K562 treated with DMSO at 1 percent for 4 hours (cell line): ENCODE results near the gene HINT3. TPM values are rescaled to one million over a fixed set of nuclear protein-coding genes. Genes with fewer than 3 reads are reported as not detected.

ENCODE experiments used
- total RNA-seq: library from RNA; unstranded; fragments of 300-600 nt; gene quantifications from 2 replicates; pipeline ENCODE4 v1.2.3, GENCODE V29; 2022; ENCODE audit not compliant: insufficient read depth

The HINT3 gene
- total RNA-seq, result 14.3 and 16.0 TPM in 2 replicates

DNA sequence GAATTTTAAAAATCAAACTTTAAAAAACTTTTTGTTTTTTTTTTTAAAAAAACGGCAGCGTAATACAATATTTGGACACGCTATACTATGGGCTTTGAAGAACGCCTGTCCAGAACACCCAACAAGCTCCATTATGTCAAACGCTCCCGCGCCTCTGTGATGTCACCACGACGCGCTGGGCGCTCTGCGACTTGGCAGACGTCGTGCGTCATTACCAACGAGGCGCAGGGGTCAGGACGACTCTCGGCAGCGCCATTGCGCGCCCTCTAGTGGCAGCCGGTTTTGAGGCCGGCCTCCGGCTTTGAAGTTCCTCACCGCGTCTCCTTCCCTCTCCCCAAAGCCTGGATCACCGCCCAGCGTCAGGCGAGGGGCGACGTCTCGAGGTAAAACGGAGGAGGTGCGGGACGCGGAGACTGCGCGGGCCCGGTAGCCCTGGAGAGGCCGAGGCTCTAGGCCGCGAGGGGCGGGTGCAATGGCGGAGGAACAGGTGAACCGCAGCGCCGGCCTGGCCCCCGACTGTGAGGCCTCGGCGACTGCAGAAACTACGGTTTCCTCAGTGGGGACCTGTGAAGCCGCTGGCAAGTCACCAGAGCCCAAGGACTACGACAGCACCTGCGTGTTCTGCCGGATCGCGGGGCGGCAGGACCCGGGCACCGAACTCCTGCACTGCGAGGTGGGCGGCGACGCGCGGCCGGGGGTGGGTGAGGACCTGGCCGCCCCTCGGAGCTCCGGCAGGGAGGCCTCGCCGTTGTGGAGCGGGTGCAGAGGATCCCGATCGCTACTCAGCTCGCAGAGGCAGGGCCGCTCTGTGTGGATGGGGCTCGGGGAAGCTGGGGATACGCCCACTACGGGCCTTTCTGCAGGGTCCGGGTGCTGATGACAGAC lies at the start of gene HINT3:
Gene HINT3, plus strand, starts transcription at position 265 of the 885 bp plus-strand sequence. Its CDS starts 208 bp downstream, at position 473.

GRCh38 chr6:125986301-125987025 lies 29.9 kb downstream of the HINT3 start, which contains the start of gene TRMT11:
TSS of gene TRMT11 (plus strand) at chr6:125986540. CDS start at chr6:125986551, 11 bp downstream.

Other genes starting within 250 kb of the HINT3 start
- gene HEY2, start 207.1 kb upstream of the HINT3 start, total RNA-seq, result not detected in 2 replicates
- gene NCOA7, start 165.8 kb upstream of the HINT3 start, total RNA-seq, result 10.7 and 12.3 TPM in 2 replicates
- 6.0 and 7.0 TPM in 2 replicates for gene TRMT11, start 29.8 kb downstream of the HINT3 start, total RNA-seq